Osteoblast (primary cell): ENCODE measurements around the gene DISC1. TPM values are rescaled to one million over a fixed set of nuclear protein-coding genes. Genes with fewer than 3 reads are reported as not detected.

Experiments
- DNase-seq: peaks from one replicate; pipeline ENCODE4 v3.0.0; 2011; ENCODE audit warnings: low spot score, mixed read lengths; ENCODE audit not compliant: insufficient read length; ENCODE audit errors: missing footprints
- H2AFZ ChIP-seq: 2 replicates; pipeline ENCODE4 v1.6.0; 2011; ENCODE audit warnings: mild to moderate bottlenecking, low read length
- H3K27ac ChIP-seq: 2 replicates; pipeline ENCODE4 v1.5.1; 2011; ENCODE audit warnings: mild to moderate bottlenecking, low read depth, low read length, moderate library complexity
- H3K27me3 ChIP-seq: 2 replicates; pipeline ENCODE4 v1.6.0; 2012; ENCODE audit warnings: mild to moderate bottlenecking, control low read depth, inconsistent platforms, low read length, moderate library complexity; ENCODE audit not compliant: insufficient read depth
- H3K36me3 ChIP-seq: 2 replicates; pipeline ENCODE4 v1.5.1; 2011; ENCODE audit warnings: mild to moderate bottlenecking, low read length, control low read depth, moderate library complexity; ENCODE audit not compliant: insufficient read depth
- H3K4me1 ChIP-seq: 2 replicates; pipeline ENCODE4 v1.5.1; 2011; ENCODE audit warnings: mild to moderate bottlenecking, low read length, control low read depth, moderate library complexity; ENCODE audit not compliant: insufficient read depth
- H3K4me2 ChIP-seq: 2 replicates; pipeline ENCODE4 v1.6.0; 2011; ENCODE audit warnings: mild to moderate bottlenecking, low read length; ENCODE audit not compliant: insufficient read depth
- H3K4me3 ChIP-seq: fragments of 200-600 bp; sonication (generic); 3 replicates; pipeline ENCODE4 v1.5.1; 2012; ENCODE audit warnings: mild to moderate bottlenecking, low read length, inconsistent platforms; ENCODE audit not compliant: insufficient read depth
- H3K79me2 ChIP-seq: 2 replicates; pipeline ENCODE4 v1.6.0; 2012; ENCODE audit warnings: mild to moderate bottlenecking, low read length, control low read depth, inconsistent platforms; ENCODE audit not compliant: insufficient read depth
- H3K9me3 ChIP-seq: 2 replicates; pipeline ENCODE4 v1.5.1; 2011; ENCODE audit warnings: low read depth, low read length, control low read depth
- H4K20me1 ChIP-seq: 2 replicates; pipeline ENCODE4 v1.6.0; 2012; ENCODE audit warnings: mild to moderate bottlenecking, low read length, control low read depth; ENCODE audit not compliant: insufficient read depth
- CTCF ChIP-seq: IDR thresholded peaks from 2 replicates; pipeline ENCODE4 v1.5.1; 2011; ENCODE audit warnings: mild to moderate bottlenecking, low read depth, low read length, moderate library complexity; ENCODE audit errors: extremely low read depth
- total RNA-seq: library from RNA; depleted of rRNA; stranded (reverse); fragments of >200 nt; gene quantifications from 2 replicates; pipeline ENCODE4 v1.2.3, GENCODE V29; 2012

The DISC1 gene
- total RNA-seq, 1 donor: 11.9 TPM

GRCh38 chr1:231844986-231845502 lies 218.5 kb downstream of the DISC1 start:
- Histone ChIP-seq H3K9me3 (no peaks in the 10 kb centered on the region), H3K4me2 (peak overlapping the region; percentile 60), H3K79me2 (no peaks in the 10 kb centered on the region), H3K27me3 (no peaks in the 10 kb centered on the region), H3K4me3 (peak overlapping the region; percentile 33), H4K20me1 (no peaks in the 10 kb centered on the region), H3K4me1 (peaks cover 8% of the 10 kb centered on the region), H3K27ac (peak overlapping the region; percentile 15), H2AFZ (peak overlapping the region; percentile 85), H3K36me3 (no peaks in the 10 kb centered on the region)
- no peak for DNase-seq
- TF ChIP-seq CTCF: no peak

GRCh38 chr1:231847612-231848397 lies 221.2 kb downstream of the DISC1 start:
- no peak for TF ChIP-seq CTCF

GRCh38 chr1:231849981-231850380 lies 223.4 kb downstream of the DISC1 start:
- Histone ChIP-seq H3K4me2 (no peak overlapping the region), H4K20me1 (no peaks in the 10 kb centered on the region), H3K36me3 (no peaks in the 10 kb centered on the region), H3K27me3 (no peaks in the 10 kb centered on the region), H3K27ac (no peak overlapping the region), H3K9me3 (no peaks in the 10 kb centered on the region), H3K4me3 (no peak overlapping the region), H2AFZ (no peak overlapping the region), H3K79me2 (no peaks in the 10 kb centered on the region), H3K4me1 (peaks cover 6% of the 10 kb centered on the region)
- TF ChIP-seq CTCF: no peak
- no peak for DNase-seq

More at GRCh38 chr1:231847612-231848397, 221.2 kb downstream of the DISC1 start:
- Histone ChIP-seq H3K4me1 (peaks cover 8% of the 10 kb centered on the region), H3K79me2 (no peaks in the 10 kb centered on the region), H3K27ac (no peak overlapping the region), H3K9me3 (no peaks in the 10 kb centered on the region), H3K4me2 (no peak overlapping the region), H3K36me3 (no peaks in the 10 kb centered on the region), H3K4me3 (no peak overlapping the region), H2AFZ (no peak overlapping the region), H3K27me3 (no peaks in the 10 kb centered on the region), H4K20me1 (no peaks in the 10 kb centered on the region)
- DNase-seq: no peak

DNA sequence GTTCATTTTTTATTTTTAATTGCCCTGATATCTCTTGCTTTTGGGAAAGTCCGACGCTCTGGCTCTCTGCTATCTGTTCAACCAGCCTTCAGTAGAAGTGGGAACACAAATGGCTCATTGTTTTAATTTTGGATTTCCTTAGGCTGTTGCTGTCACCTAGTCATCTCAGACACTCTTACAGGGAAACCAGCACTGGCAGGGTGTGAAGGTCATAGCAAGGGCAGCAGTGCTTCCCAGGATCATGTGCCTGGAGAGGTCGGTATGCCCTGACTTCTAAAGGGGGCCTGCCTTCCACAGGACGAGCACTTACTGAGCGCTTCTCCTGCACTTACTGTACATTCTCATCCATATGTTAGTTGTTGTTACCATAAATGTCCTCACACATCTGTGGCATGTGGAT lies 224.2 kb downstream of the DISC1 start:
- no peaks in the 10 kb centered on the region for H4K20me1 ChIP-seq
- no peaks in the 10 kb centered on the region for H3K79me2 ChIP-seq
- H2AFZ ChIP-seq: no peak overlapping the region
- H3K27ac ChIP-seq: no peak overlapping the region
- no peaks in the 10 kb centered on the region for H3K9me3 ChIP-seq
- no peaks in the 10 kb centered on the region for H3K4me1 ChIP-seq
- no peaks in the 10 kb centered on the region for H3K27me3 ChIP-seq
- H3K4me2 ChIP-seq: no peak overlapping the region
- no peak for TF ChIP-seq CTCF
- no peaks in the 10 kb centered on the region for H3K36me3 ChIP-seq
- DNase-seq: no peak
- no peak overlapping the region for H3K4me3 ChIP-seq
